Common myeloid progenitor, CD34-positive (primary cell): ENCODE data around the gene TMEM54.

Source experiments
- CTCF ChIA-PET: fragments of 350-600 bp; sonication (Branson Sonifier 250); formaldehyde crosslinking; loops from one replicate; lab custom pipeline; 2021; ENCODE audit warnings: antibody characterized with exemption; lab: Charles Lee
- POLR2A ChIA-PET: fragments of 350-600 bp; sonication (Branson Sonifier 250); formaldehyde crosslinking; loops from one replicate; lab custom pipeline; 2021; ENCODE audit warnings: antibody characterized with exemption; lab: Charles Lee
- DNase-seq, 3 donors: peaks; one replicate each; pipeline versions ENCODE4 v3.0.0 to v3.0.0-alpha.2; 2013
- H3K27ac ChIP-seq, 2 experiments: 1 replicate in 1 of 2; 2 replicates in 1 of 2; pipeline ENCODE4 v1.7.0; 2013; ENCODE audit warnings: inconsistent platforms in 2 of 2, low read length in 2 of 2, mild to moderate bottlenecking in 2 of 2, low read depth in 1 of 2, moderate library complexity in 1 of 2; ENCODE audit not compliant: severe bottlenecking in 2 of 2, insufficient read depth in 1 of 2, poor library complexity in 1 of 2
- H3K27me3 ChIP-seq, 5 experiments: replicated peaks in 2 of 5; 1 replicate in 3 of 5; 2 replicates in 2 of 5; pipeline versions ENCODE4 v1.6.1 to v1.7.0; 2013; ENCODE audit warnings: low read length in 4 of 5, mild to moderate bottlenecking in 2 of 5, moderate library complexity in 2 of 5, inconsistent platforms in 1 of 5; ENCODE audit not compliant: insufficient read depth in 5 of 5, control insufficient read depth in 4 of 5
- H3K36me3 ChIP-seq, 4 experiments: 1 replicate in 2 of 4; 2 replicates in 2 of 4; pipeline versions ENCODE4 v1.6.1 to v1.7.0; 2013; ENCODE audit warnings: low read length in 3 of 4, control low read depth in 1 of 4, mild to moderate bottlenecking in 1 of 4; ENCODE audit not compliant: control insufficient read depth in 4 of 4, insufficient read depth in 4 of 4
- H3K4me1 ChIP-seq, 4 experiments: 1 replicate in 3 of 4; 2 replicates in 1 of 4; pipeline versions ENCODE4 v1.6.1 to v1.7.1; 2013; ENCODE audit warnings: low read length in 3 of 4, mild to moderate bottlenecking in 3 of 4, control low read depth in 1 of 4, inconsistent platforms in 1 of 4, moderate library complexity in 1 of 4; ENCODE audit not compliant: control insufficient read depth in 4 of 4, insufficient read depth in 4 of 4; ENCODE audit errors: control extremely low read depth in 1 of 4
- H3K4me3 ChIP-seq, 7 experiments: 1 replicate in 4 of 7; 2 replicates in 3 of 7; pipeline versions ENCODE4 v1.5.1 to v1.7.0; 2013; ENCODE audit warnings: mild to moderate bottlenecking in 7 of 7, low read length in 6 of 7, moderate library complexity in 6 of 7, inconsistent platforms in 2 of 7, low read depth in 2 of 7, control low read depth in 1 of 7; ENCODE audit not compliant: insufficient read depth in 4 of 7, control insufficient read depth in 1 of 7; ENCODE audit errors: extremely low read depth in 1 of 7
- H3K9me3 ChIP-seq, 5 experiments: 1 replicate in 4 of 5; 2 replicates in 1 of 5; pipeline versions ENCODE4 v1.6.1 to v1.7.1; 2013; ENCODE audit warnings: low read length in 4 of 5, mild to moderate bottlenecking in 2 of 5, inconsistent platforms in 1 of 5, low read depth in 1 of 5, moderate library complexity in 1 of 5; ENCODE audit not compliant: control insufficient read depth in 4 of 5, insufficient read depth in 2 of 5; ENCODE audit errors: control extremely low read depth in 1 of 5
- WGBS: methylation state at CpG from one replicate; pipeline ENCODE4 v1.1.5; 2013; ENCODE audit not compliant: insufficient coverage; 5-methylcytosine and 5-hydroxymethylcytosine counted together

The TMEM54 gene

GRCh38 chr1:32924881-32925344 lies 23.7 kb upstream of the TMEM54 start:
- Histone ChIP-seq H3K27ac (no peak overlapping the region), H3K36me3 (no peaks in the 10 kb centered on the region), H3K4me3 (peak overlapping the region in 4 of 7 experiments; percentile 10 to 60 (median 48)), H3K4me1 (peaks cover 0 to 16% (median 10%) of the 10 kb centered on the region in 4 experiments), H3K9me3 (no peaks in the 10 kb centered on the region), H3K27me3 (peaks cover 4 to 61% (median 37%) of the 10 kb centered on the region in 5 experiments)
- 2% methylated on average over 18 of the region's 31 CpGs for WGBS
- ChIA-PET CTCF (interaction anchor here (0.6 to 1.6 kb wide), 5 partner anchors 72 to 164 kb away, joined by 3 to 5 read pairs (median 3); no protein-coding TSS in a partner anchor), POLR2A (interaction anchor here (0.9 kb wide), 1 partner anchor 11 kb away, joined by 5 read pairs; no protein-coding TSS in a partner anchor)
- peak in 2 of 3 donors; percentile 25 to 39 for DNase-seq

- CTCF ChIA-PET, result interaction anchor here (1.5 to 3.6 kb wide), 4 partner anchors 11 to 84 kb away, joined by 3 to 21 read pairs (median 4); no protein-coding TSS in a partner anchor
- peaks cover 5 to 67% (median 31%) of the 10 kb centered on the region in 5 experiments for H3K27me3 ChIP-seq
- POLR2A ChIA-PET, result no interaction called here
Observed at GRCh38 chr1:32920833-32921232, 19.6 kb upstream of the TMEM54 start.

GRCh38 chr1:32919811-32920733 lies 18.9 kb upstream of the TMEM54 start:
- H3K9me3 ChIP-seq, result no peaks in the 10 kb centered on the region
- DNase-seq, result peak in 1 of 3 donors; percentile 35
- WGBS, result 87% methylated on average over 9 of the region's 11 CpGs
- H3K27me3 ChIP-seq, result peaks cover 5 to 61% (median 26%) of the 10 kb centered on the region in 5 experiments
- peaks cover 0 to 12% (median 7%) of the 10 kb centered on the region in 4 experiments for H3K4me1 ChIP-seq
- H3K27ac ChIP-seq, result no peak overlapping the region
- ChIA-PET POLR2A (no interaction called here), CTCF (interaction anchor here (0.6 to 3.6 kb wide), 7 partner anchors 12 to 536 kb away, joined by 3 to 21 read pairs (median 4); no protein-coding TSS in a partner anchor)
- H3K4me3 ChIP-seq, result no peak overlapping the region
- H3K36me3 ChIP-seq, result no peaks in the 10 kb centered on the region

More at GRCh38 chr1:32920833-32921232, 19.6 kb upstream of the TMEM54 start:
- peaks cover 0 to 19% (median 13%) of the 10 kb centered on the region in 4 experiments for H3K4me1 ChIP-seq
- no peaks in the 10 kb centered on the region for H3K36me3 ChIP-seq
- DNase-seq, result no peak
- 87% methylated on average over 7 of the region's 7 CpGs for WGBS
- H3K27ac ChIP-seq, result no peak overlapping the region
- H3K9me3 ChIP-seq, result no peaks in the 10 kb centered on the region
- no peak overlapping the region for H3K4me3 ChIP-seq

- ChIA-PET POLR2A (no interaction called here), CTCF (interaction anchor here (0.8 to 1.5 kb wide), 3 partner anchors 13 to 25 kb away, joined by 3 to 4 read pairs (median 3); no protein-coding TSS in a partner anchor)
- no peaks in the 10 kb centered on the region for H3K36me3 ChIP-seq
- no peak overlapping the region for H3K4me3 ChIP-seq
- DNase-seq, result no peak
- no CpG with 5 or more reads among the region's 1 CpG for WGBS
- H3K27me3 ChIP-seq, result peaks cover 4 to 46% (median 23%) of the 10 kb centered on the region in 5 experiments
- no peak overlapping the region for H3K27ac ChIP-seq
- no peaks in the 10 kb centered on the region for H3K9me3 ChIP-seq
- H3K4me1 ChIP-seq, result peaks cover 0 to 6% (median 2%) of the 10 kb centered on the region in 4 experiments
Observed at GRCh38 chr1:32918179-32918578, 17.0 kb upstream of the TMEM54 start.

- CTCF ChIA-PET, result interaction anchor here (1.4 kb wide), 1 partner anchor 25 kb away, joined by 4 read pairs; no protein-coding TSS in a partner anchor
Observed at GRCh38 chr1:32917521-32917920, 16.3 kb upstream of the TMEM54 start.

GRCh38 chr1:32915766-32916706 lies 14.8 kb upstream of the TMEM54 start:
- Histone ChIP-seq H3K4me3 (no peak overlapping the region), H3K27me3 (peaks cover 3 to 35% (median 22%) of the 10 kb centered on the region in 5 experiments), H3K4me1 (peaks cover 0 to 6% (median 2%) of the 10 kb centered on the region in 4 experiments), H3K27ac (no peak overlapping the region), H3K36me3 (no peaks in the 10 kb centered on the region), H3K9me3 (no peaks in the 10 kb centered on the region)
- no peak for DNase-seq
- 97% methylated on average over 5 of the region's 12 CpGs for WGBS
- ChIA-PET CTCF (interaction anchor here (1.4 to 1.7 kb wide), 2 partner anchors 12 to 24 kb away, joined by 4 to 5 read pairs; no protein-coding TSS in a partner anchor), POLR2A (interaction anchor here (0.6 kb wide), 1 partner anchor 36 kb away, joined by 3 read pairs; no protein-coding TSS in a partner anchor)

More at GRCh38 chr1:32917521-32917920, 16.3 kb upstream of the TMEM54 start:
- Histone ChIP-seq H3K4me3 (no peak overlapping the region), H3K27ac (no peak overlapping the region), H3K4me1 (peaks cover 0 to 6% (median 2%) of the 10 kb centered on the region in 4 experiments), H3K9me3 (no peaks in the 10 kb centered on the region), H3K27me3 (peaks cover 3 to 39% (median 18%) of the 10 kb centered on the region in 5 experiments), H3K36me3 (no peaks in the 10 kb centered on the region)
- 3% methylated on average over 5 of the region's 7 CpGs for WGBS
- POLR2A ChIA-PET, result no interaction called here
- peak in 2 of 3 donors; percentile 39 to 40 for DNase-seq
